Neural cell (in vitro differentiated cells): Measurements from ENCODE around the gene KRT76. TPM values are rescaled to one million over a fixed set of nuclear protein-coding genes. Genes with fewer than 3 reads are reported as not detected.

Experiments used
- H2AFZ ChIP-seq: fragments of 200-600, 300-800 bp; sonication (generic), shearing (Covaris generic); 2 replicates; pipeline ENCODE4 v1.6.0; 2014; ENCODE audit warnings: low read depth, mild to moderate bottlenecking, antibody characterized with exemption, low read length, moderate library complexity
- H3F3A ChIP-seq: fragments of 200-600 bp; shearing (Covaris generic); 2 replicates; pipeline ENCODE4 v1.6.1; 2016; ENCODE audit warnings: mild to moderate bottlenecking, moderate library complexity, mixed read lengths, antibody characterized with exemption, low read length; ENCODE audit not compliant: insufficient read depth, poor library complexity, severe bottlenecking
- H3K27ac ChIP-seq: fragments of 200-600, 300-800 bp; sonication (generic), shearing (Covaris generic); 2 replicates; pipeline ENCODE4 v1.5.1; 2014; ENCODE audit warnings: mild to moderate bottlenecking, low read length, moderate library complexity
- H3K27me3 ChIP-seq: fragments of 300-800, 200-600 bp; sonication (generic), shearing (Covaris generic); 2 replicates; pipeline ENCODE4 v1.6.0; 2014; ENCODE audit warnings: mild to moderate bottlenecking, low read depth, low read length, moderate library complexity; ENCODE audit not compliant: insufficient read depth
- H3K36me3 ChIP-seq: fragments of 300-800, 200-600 bp; sonication (generic), shearing (Covaris generic); 2 replicates; pipeline ENCODE4 v1.5.1; 2014; ENCODE audit warnings: mild to moderate bottlenecking, antibody characterized with exemption, low read length, moderate library complexity; ENCODE audit not compliant: insufficient read depth
- H3K4me2 ChIP-seq: fragments of 300-800, 200-600 bp; sonication (generic), shearing (Covaris generic); 2 replicates; pipeline ENCODE4 v1.6.0; 2014; ENCODE audit warnings: mild to moderate bottlenecking, low read length
- H3K4me3 ChIP-seq: fragments of 300-800, 200-600 bp; sonication (generic), shearing (Covaris generic); 2 replicates; pipeline ENCODE4 v1.5.1; 2014; ENCODE audit warnings: mild to moderate bottlenecking, low read length, moderate library complexity
- H3K79me2 ChIP-seq: fragments of 200-600 bp; shearing (Covaris generic); replicated peaks from 2 replicates; pipeline ENCODE4 v1.6.0; 2014; ENCODE audit warnings: mild to moderate bottlenecking, low read length, moderate library complexity; ENCODE audit not compliant: insufficient read depth
- H3K9ac ChIP-seq: fragments of 300-800, 200-600 bp; sonication (generic), shearing (Covaris generic); 2 replicates; pipeline ENCODE4 v1.6.1; 2016; ENCODE audit warnings: mild to moderate bottlenecking, low read length, mixed read lengths
- H3K9me2 ChIP-seq: fragments of 200-600 bp; shearing (Covaris generic); 2 replicates; pipeline ENCODE4 v1.6.1; 2016; ENCODE audit warnings: mild to moderate bottlenecking, low read length, mixed read lengths; ENCODE audit not compliant: insufficient read depth
- H3K9me3 ChIP-seq: fragments of 200-600, 300-800 bp; sonication (generic), shearing (Covaris generic); 2 replicates; pipeline ENCODE4 v1.6.1; 2016; ENCODE audit warnings: mild to moderate bottlenecking, mixed run types, low read length, moderate library complexity, mixed read lengths
- H4K20me1 ChIP-seq: fragments of 200-600 bp; shearing (Covaris generic); 2 replicates; pipeline ENCODE4 v1.6.1; 2016; ENCODE audit warnings: mild to moderate bottlenecking, mixed run types; ENCODE audit not compliant: insufficient read depth
- CTCF ChIP-seq: fragments of 450-650 bp; IDR thresholded peaks from 2 replicates; pipeline ENCODE4 v1.5.1; 2014; ENCODE audit warnings: antibody characterized with exemption, mild to moderate bottlenecking, moderate library complexity; ENCODE audit not compliant: poor library complexity, severe bottlenecking
- EP300 ChIP-seq: fragments of 450-650 bp; conservative IDR thresholded peaks from 2 replicates; pipeline ENCODE4 v1.6.1; 2014; ENCODE audit warnings: antibody characterized with exemption, mild to moderate bottlenecking, moderate library complexity; ENCODE audit not compliant: poor library complexity, severe bottlenecking
- EZH2 ChIP-seq: fragments of 200-600, 300-800 bp; shearing (Covaris generic), sonication (generic); IDR thresholded peaks from 2 replicates; pipeline ENCODE4 v1.6.1; 2014; ENCODE audit warnings: antibody characterized with exemption, low read length, borderline replicate concordance, mild to moderate bottlenecking; ENCODE audit not compliant: insufficient read depth, poor library complexity, severe bottlenecking
- MXI1 ChIP-seq: fragments of 450-650 bp; conservative IDR thresholded peaks from 2 replicates; pipeline ENCODE4 v1.6.1; 2014; ENCODE audit warnings: antibody characterized with exemption, mild to moderate bottlenecking; ENCODE audit not compliant: poor library complexity, severe bottlenecking
- POLR2AphosphoS5 ChIP-seq: IDR thresholded peaks from 2 replicates; pipeline ENCODE4 v1.6.1; 2012
- RAD21 ChIP-seq: fragments of 450-650 bp; conservative IDR thresholded peaks from 2 replicates; pipeline ENCODE4 v1.6.1; 2014; ENCODE audit warnings: antibody characterized with exemption, mild to moderate bottlenecking, moderate library complexity
- REST ChIP-seq: IDR thresholded peaks from 2 replicates; pipeline ENCODE4 v1.6.1; 2012; ENCODE audit warnings: borderline replicate concordance
- SMC3 ChIP-seq: fragments of 450-650 bp; conservative IDR thresholded peaks from 2 replicates; pipeline ENCODE4 v1.6.1; 2014; ENCODE audit warnings: antibody characterized with exemption, mild to moderate bottlenecking, moderate library complexity; ENCODE audit not compliant: poor library complexity
- TAF1 ChIP-seq: IDR thresholded peaks from 2 replicates; pipeline ENCODE4 v1.6.1; 2012; ENCODE audit warnings: low read depth
- polyA plus RNA-seq: library from polyadenylated mRNA; depleted of rRNA; stranded (reverse); fragments of >200 nt; gene quantifications from 2 replicates; pipeline ENCODE4 v1.2.3, GENCODE V29; 2014

KRT76 gene
- polyA plus RNA-seq, 1 donor from 2014 or later, result not detected

DNA sequence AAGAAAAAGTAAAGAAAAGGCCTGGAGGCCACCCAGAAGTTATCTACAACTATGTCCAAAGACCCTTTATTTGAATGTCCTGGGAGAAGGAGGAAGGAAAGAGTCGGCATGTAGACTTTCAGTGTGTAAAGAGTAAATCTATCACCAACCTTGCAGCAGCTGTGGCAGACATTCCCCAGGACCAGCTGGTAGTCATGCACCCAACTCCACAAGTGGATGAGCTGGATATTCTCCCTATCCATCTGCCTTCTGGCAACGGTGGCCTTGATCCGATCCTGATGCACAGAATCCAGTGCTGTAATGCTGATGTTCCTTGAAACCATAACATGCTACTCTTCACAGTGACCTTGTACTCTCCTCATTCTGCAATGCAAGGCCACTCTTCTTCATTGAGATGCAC lies 27.3 kb downstream of the KRT76 start:
- Histone ChIP-seq H3K27me3 (no peaks in the 10 kb centered on the region), H3K9me3 (no peaks in the 10 kb centered on the region), H3K9ac (no peak overlapping the region), H3K27ac (no peak overlapping the region), H3F3A (no peaks in the 10 kb centered on the region), H3K36me3 (no peaks in the 10 kb centered on the region), H3K4me3 (no peak overlapping the region), H3K9me2 (no peaks in the 10 kb centered on the region), H3K4me2 (no peak overlapping the region), H4K20me1 (no peaks in the 10 kb centered on the region), H2AFZ (no peak overlapping the region), H3K79me2 (no peaks in the 10 kb centered on the region)
- no peak for TF ChIP-seq POLR2AphosphoS5
- no peak for TF ChIP-seq RAD21
- no peak for TF ChIP-seq REST

- Histone ChIP-seq H3K79me2 (no peaks in the 10 kb centered on the region), H3K27me3 (peaks cover 4% of the 10 kb centered on the region), H3K27ac (no peak overlapping the region), H3F3A (no peaks in the 10 kb centered on the region), H2AFZ (no peak overlapping the region), H4K20me1 (no peaks in the 10 kb centered on the region), H3K9me3 (no peaks in the 10 kb centered on the region), H3K4me3 (no peak overlapping the region), H3K9ac (no peak overlapping the region), H3K9me2 (no peaks in the 10 kb centered on the region), H3K36me3 (no peaks in the 10 kb centered on the region), H3K4me2 (no peak overlapping the region)
- no peak for TF ChIP-seq POLR2AphosphoS5
- TF ChIP-seq REST, result no peak
- no peak for TF ChIP-seq MXI1
- TF ChIP-seq CTCF, result no peak
- TF ChIP-seq RAD21, result no peak
- no peak for TF ChIP-seq TAF1
- no peak for TF ChIP-seq EP300
- TF ChIP-seq EZH2, result no peak
- TF ChIP-seq SMC3, result no peak
Measured at GRCh38 chr12:52748578-52748977, 28.6 kb downstream of the KRT76 start.
